SK-N-MC (cell line): ENCODE measurements around the gene CLEC19A.

ENCODE experiments used
- EZH2 ChIP-seq: fragments of 200-600 bp; sonication (generic); IDR thresholded peaks from one replicate; pipeline ENCODE4 v1.6.1; 2017; ENCODE audit warnings: antibody characterized with exemption
- POLR2AphosphoS5 ChIP-seq: IDR thresholded peaks from 2 replicates; pipeline ENCODE4 v1.6.1; 2012; ENCODE audit warnings: mild to moderate bottlenecking, low read depth, low read length, borderline replicate concordance

- TF ChIP-seq POLR2AphosphoS5 (no peak), EZH2 (no peak)
These were observed 16.4 kb downstream of the CLEC19A start for GRCh38 chr16:19301931-19302330.
